ENCODE results near the gene MMP24.

DNA sequence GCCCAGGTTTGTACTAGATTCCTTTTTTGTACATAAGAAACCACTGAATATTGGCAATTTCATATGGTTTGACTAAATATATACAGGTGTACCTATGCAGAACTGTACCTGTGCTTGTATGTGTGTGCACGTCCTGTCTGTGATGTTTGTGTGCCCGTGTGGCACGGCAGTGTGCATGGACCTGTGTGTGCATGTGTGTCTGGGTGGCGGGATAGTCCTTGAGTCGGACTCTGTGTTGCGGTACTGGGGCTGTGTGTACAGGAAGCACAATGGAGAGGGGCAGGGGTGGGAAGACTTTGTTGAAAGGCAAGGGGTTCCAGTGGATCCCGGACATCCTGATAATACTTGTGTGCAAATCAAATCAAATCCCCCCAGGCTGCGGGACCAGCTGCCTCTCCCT lies 69.2 kb downstream of the MMP24 start:
- TF ChIP-seq, protein P1, sequence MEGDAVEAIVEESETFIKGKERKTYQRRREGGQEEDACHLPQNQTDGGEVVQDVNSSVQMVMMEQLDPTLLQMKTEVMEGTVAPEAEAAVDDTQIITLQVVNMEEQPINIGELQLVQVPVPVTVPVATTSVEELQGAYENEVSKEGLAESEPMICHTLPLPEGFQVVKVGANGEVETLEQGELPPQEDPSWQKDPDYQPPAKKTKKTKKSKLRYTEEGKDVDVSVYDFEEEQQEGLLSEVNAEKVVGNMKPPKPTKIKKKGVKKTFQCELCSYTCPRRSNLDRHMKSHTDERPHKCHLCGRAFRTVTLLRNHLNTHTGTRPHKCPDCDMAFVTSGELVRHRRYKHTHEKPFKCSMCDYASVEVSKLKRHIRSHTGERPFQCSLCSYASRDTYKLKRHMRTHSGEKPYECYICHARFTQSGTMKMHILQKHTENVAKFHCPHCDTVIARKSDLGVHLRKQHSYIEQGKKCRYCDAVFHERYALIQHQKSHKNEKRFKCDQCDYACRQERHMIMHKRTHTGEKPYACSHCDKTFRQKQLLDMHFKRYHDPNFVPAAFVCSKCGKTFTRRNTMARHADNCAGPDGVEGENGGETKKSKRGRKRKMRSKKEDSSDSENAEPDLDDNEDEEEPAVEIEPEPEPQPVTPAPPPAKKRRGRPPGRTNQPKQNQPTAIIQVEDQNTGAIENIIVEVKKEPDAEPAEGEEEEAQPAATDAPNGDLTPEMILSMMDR (conservative IDR thresholded peaks at IDR 0.05; ENCODE audit: low read depth in 2 of 2): no peak
- no peak for TF ChIP-seq EZH2phosphoT487 (IDR thresholded peaks at IDR 0.05; ENCODE audit: unreplicated experiment)
- TF ChIP-seq POLR2AphosphoS5 (IDR thresholded peaks at IDR 0.05; ENCODE audit: low read depth): no peak
- TF ChIP-seq EZH2 (IDR thresholded peaks at IDR 0.05; ENCODE audit: low read depth, unreplicated experiment): no peak
- TF ChIP-seq, protein P2, sequence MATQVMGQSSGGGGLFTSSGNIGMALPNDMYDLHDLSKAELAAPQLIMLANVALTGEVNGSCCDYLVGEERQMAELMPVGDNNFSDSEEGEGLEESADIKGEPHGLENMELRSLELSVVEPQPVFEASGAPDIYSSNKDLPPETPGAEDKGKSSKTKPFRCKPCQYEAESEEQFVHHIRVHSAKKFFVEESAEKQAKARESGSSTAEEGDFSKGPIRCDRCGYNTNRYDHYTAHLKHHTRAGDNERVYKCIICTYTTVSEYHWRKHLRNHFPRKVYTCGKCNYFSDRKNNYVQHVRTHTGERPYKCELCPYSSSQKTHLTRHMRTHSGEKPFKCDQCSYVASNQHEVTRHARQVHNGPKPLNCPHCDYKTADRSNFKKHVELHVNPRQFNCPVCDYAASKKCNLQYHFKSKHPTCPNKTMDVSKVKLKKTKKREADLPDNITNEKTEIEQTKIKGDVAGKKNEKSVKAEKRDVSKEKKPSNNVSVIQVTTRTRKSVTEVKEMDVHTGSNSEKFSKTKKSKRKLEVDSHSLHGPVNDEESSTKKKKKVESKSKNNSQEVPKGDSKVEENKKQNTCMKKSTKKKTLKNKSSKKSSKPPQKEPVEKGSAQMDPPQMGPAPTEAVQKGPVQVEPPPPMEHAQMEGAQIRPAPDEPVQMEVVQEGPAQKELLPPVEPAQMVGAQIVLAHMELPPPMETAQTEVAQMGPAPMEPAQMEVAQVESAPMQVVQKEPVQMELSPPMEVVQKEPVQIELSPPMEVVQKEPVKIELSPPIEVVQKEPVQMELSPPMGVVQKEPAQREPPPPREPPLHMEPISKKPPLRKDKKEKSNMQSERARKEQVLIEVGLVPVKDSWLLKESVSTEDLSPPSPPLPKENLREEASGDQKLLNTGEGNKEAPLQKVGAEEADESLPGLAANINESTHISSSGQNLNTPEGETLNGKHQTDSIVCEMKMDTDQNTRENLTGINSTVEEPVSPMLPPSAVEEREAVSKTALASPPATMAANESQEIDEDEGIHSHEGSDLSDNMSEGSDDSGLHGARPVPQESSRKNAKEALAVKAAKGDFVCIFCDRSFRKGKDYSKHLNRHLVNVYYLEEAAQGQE (IDR thresholded peaks at IDR 0.05; ENCODE audit: unreplicated experiment): no peak
- TF ChIP-seq JUNB (IDR thresholded peaks at IDR 0.05; ENCODE audit: unreplicated experiment): no peak
- TF ChIP-seq ZNF114 (CRISPR knock-in tag; IDR thresholded peaks at IDR 0.05): no peak
- TF ChIP-seq, protein P3, sequence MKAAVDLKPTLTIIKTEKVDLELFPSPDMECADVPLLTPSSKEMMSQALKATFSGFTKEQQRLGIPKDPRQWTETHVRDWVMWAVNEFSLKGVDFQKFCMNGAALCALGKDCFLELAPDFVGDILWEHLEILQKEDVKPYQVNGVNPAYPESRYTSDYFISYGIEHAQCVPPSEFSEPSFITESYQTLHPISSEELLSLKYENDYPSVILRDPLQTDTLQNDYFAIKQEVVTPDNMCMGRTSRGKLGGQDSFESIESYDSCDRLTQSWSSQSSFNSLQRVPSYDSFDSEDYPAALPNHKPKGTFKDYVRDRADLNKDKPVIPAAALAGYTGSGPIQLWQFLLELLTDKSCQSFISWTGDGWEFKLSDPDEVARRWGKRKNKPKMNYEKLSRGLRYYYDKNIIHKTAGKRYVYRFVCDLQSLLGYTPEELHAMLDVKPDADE (IDR thresholded peaks at IDR 0.05): no peak
- TF ChIP-seq NANOG (IDR thresholded peaks at IDR 0.05; ENCODE audit: borderline replicate concordance): no peak
- no peak for TF ChIP-seq CREB1 (CRISPR knock-in tag; IDR thresholded peaks at IDR 0.05; ENCODE audit: low read depth)

Measured in GM23338 (cell line).